K562 (cell line): Measurements from ENCODE around the gene ENG. TPM values are rescaled to one million over a fixed set of nuclear protein-coding genes. Genes with fewer than 3 reads are reported as not detected.

Experiments
- ATAC-seq: fragments of 200-7000 bp; cut with Tn5 transposase; 3 replicates; pipeline ENCODE4 v1.9.1; 2020; ENCODE audit warnings: moderate library complexity
- BruUV-seq: library from RNA; stranded (reverse); fragments of 400-500 nt; replicated peaks from 2 replicates; lab custom pipeline; 2021; lab: Mats Ljungman, UMichigan
- CTCF ChIA-PET: fragments of 300-600 bp; formaldehyde crosslinking; extraction: SDS; loops from one replicate; lab custom pipeline; 2021; ENCODE audit warnings: low intra/inter-chr PET ratio; lab: Yijun Ruan, JAX
- POLR2A ChIA-PET: fragments of 300-600, 350-650 bp; sonication (Branson Sonifier 250); formaldehyde crosslinking; extraction: SDS; loops from one replicate; lab custom pipeline; 2021; ENCODE audit warnings: antibody characterized with exemption, inconsistent platforms; lab: Yijun Ruan, JAX
- DNase-seq, 4 experiments: peaks; one replicate each; pipeline versions ENCODE4 v3.0.0 to v3.0.0-alpha.2; 2011 to 2018; ENCODE audit warnings: low spot score in 3 of 4, mixed read lengths in 3 of 4; ENCODE audit errors: extremely low read depth in 1 of 4
- FAIRE-seq: peaks from 2 replicates; lab custom pipeline; 2011; peaks lifted over from hg19 to GRCh38; lab: Jason Lieb, UNC
- H2AFZ ChIP-seq: 2 replicates; pipeline ENCODE4 v1.6.0; 2011; ENCODE audit warnings: low read depth, low read length, control low read depth, inconsistent platforms
- H3K27ac ChIP-seq: fragments of 200-600 bp; 3 replicates; pipeline ENCODE4 v1.8.0; 2011; ENCODE audit warnings: low read depth, mild to moderate bottlenecking, control low read depth, inconsistent platforms, low read length, moderate library complexity, mixed read lengths; ENCODE audit errors: extremely low read depth
- H3K27me3 ChIP-seq, 2 experiments: fragments of 300-600 bp in 1 of 2; 2 replicates in 1 of 2; 3 replicates in 1 of 2; pipeline versions ENCODE4 v1.6.0 to v1.8.0; 2011; ENCODE audit warnings: inconsistent platforms in 2 of 2, low read length in 2 of 2, mild to moderate bottlenecking in 1 of 2, mixed read lengths in 1 of 2, moderate library complexity in 1 of 2; ENCODE audit not compliant: control insufficient read depth in 2 of 2, insufficient read depth in 2 of 2
- H3K36me3 ChIP-seq: fragments of 300-600 bp; 3 replicates; pipeline ENCODE4 v1.8.0; 2011; ENCODE audit warnings: mild to moderate bottlenecking, low read length, inconsistent platforms; ENCODE audit not compliant: control insufficient read depth, insufficient read depth
- H3K4me1 ChIP-seq, 2 experiments: fragments of 200-600 bp in 1 of 2; replicated peaks in 1 of 2; 2 replicates in 1 of 2; 3 replicates in 1 of 2; pipeline versions ENCODE4 v1.5.1 to v1.8.0; 2011; ENCODE audit warnings: inconsistent platforms in 2 of 2, low read length in 2 of 2, mild to moderate bottlenecking in 1 of 2, mixed read lengths in 1 of 2, moderate library complexity in 1 of 2; ENCODE audit not compliant: control insufficient read depth in 2 of 2, insufficient read depth in 2 of 2
- H3K4me2 ChIP-seq: 2 replicates; pipeline ENCODE4 v1.6.1; 2011; ENCODE audit warnings: low read length, control low read depth, inconsistent platforms, mixed read lengths; ENCODE audit not compliant: insufficient read depth
- H3K4me3 ChIP-seq: fragments of 200-600 bp; sonication (generic), shearing (Covaris generic); 2 replicates; pipeline ENCODE4 v1.5.1; 2016; ENCODE audit warnings: control low read depth, inconsistent platforms
- H3K79me2 ChIP-seq: fragments of 200-600 bp; 3 replicates; pipeline ENCODE4 v1.8.0; 2011; ENCODE audit warnings: low read length, inconsistent platforms; ENCODE audit not compliant: control insufficient read depth, insufficient read depth
- H3K9ac ChIP-seq, 2 experiments: 2 replicates each; pipeline versions ENCODE4 v1.6.0 to v1.6.1; 2011; ENCODE audit warnings: low read depth in 2 of 2, low read length in 2 of 2, control low read depth in 1 of 2, inconsistent platforms in 1 of 2, mild to moderate bottlenecking in 1 of 2, mixed read lengths in 1 of 2; ENCODE audit not compliant: insufficient read depth in 1 of 2
- H3K9me1 ChIP-seq: one replicate; pipeline ENCODE4 v1.6.0; 2011; ENCODE audit warnings: inconsistent platforms, mild to moderate bottlenecking, low read length, moderate library complexity; ENCODE audit not compliant: control insufficient read depth, insufficient read depth
- H3K9me3 ChIP-seq: replicated peaks from 2 replicates; pipeline ENCODE4 v1.5.1; 2011; ENCODE audit warnings: low read depth, low read length, inconsistent platforms; ENCODE audit not compliant: control insufficient read depth, insufficient read depth
- H4K20me1 ChIP-seq: replicated peaks from 2 replicates; pipeline ENCODE4 v1.6.1; 2011; ENCODE audit warnings: low read length, inconsistent platforms, mixed read lengths; ENCODE audit not compliant: control insufficient read depth, insufficient read depth
- ARID3B ChIP-seq: fragments of 250-450 bp; sonication (Bioruptor Pico); IDR thresholded peaks from 2 replicates; pipeline ENCODE4 v1.4.0; 2020; ENCODE audit warnings: borderline replicate concordance
- HES1 ChIP-seq: fragments of 450-650 bp; IDR thresholded peaks from 2 replicates; pipeline ENCODE4 v1.6.1; 2016; ENCODE audit warnings: low read depth, mild to moderate bottlenecking, moderate library complexity
- KHSRP ChIP-seq: fragments of 450-650 bp; IDR thresholded peaks from 2 replicates; pipeline ENCODE4 v1.6.1; 2017
- PRDM10 ChIP-seq: fragments of 450-650 bp; IDR thresholded peaks from 2 replicates; pipeline ENCODE4 v1.6.1; 2018; ENCODE audit not compliant: partially characterized antibody
- WGBS: fragments of 100-300 bp; shearing (Covaris generic); methylation state at CpG from one replicate; pipeline ENCODE4 v1.1.6; 2016; ENCODE audit warnings: low coverage, mixed read lengths; ENCODE audit not compliant: insufficient coverage; ENCODE audit errors: missing lambda C conversion rate; 5-methylcytosine and 5-hydroxymethylcytosine counted together
- in situ Hi-C: fragments of 300-500 bp; cut with MboI; formaldehyde crosslinking; loops from 4 replicates; pipeline ENCODE4 v1.15.0; 2018; ENCODE audit warnings: inconsistent platforms, mixed read lengths
- intact Hi-C: fragments of 100-400 bp; cut with micrococcal nuclease; formaldehyde crosslinking; loops from 2 replicates; pipeline ENCODE4 v1.14.2; 2022
- polyA plus RNA-seq, 8 experiments: library from polyadenylated mRNA; depleted of rRNA in 4 of 8; stranded (reverse) in 5 of 8; unstranded in 3 of 8; fragments of >200 nt; fragmentation: Nextera tagmentation in 2 of 8; fragmentation: Illumina TruSeq in 1 of 8; extraction: Ambion mirVana in 2 of 8; extraction: Trizol in 1 of 8; gene quantifications; 2 replicates each; pipeline versions ENCODE4 v1.2.1 to v1.2.3, GENCODE V29; 2011 to 2014; ENCODE audit warnings: inconsistent platforms in 1 of 8, missing spikeins in 1 of 8
- total RNA-seq, 7 experiments: library from RNA; depleted of rRNA in 6 of 7; stranded (reverse); fragments of >200 nt in 6 of 7; fragmentation: Illumina TruSeq in 2 of 7; extraction: Trizol in 2 of 7; gene quantifications; 2 replicates each; pipeline versions ENCODE4 v1.2.1 to v1.2.3, GENCODE V29; 2011 to 2021; ENCODE audit warnings: low replicate concordance in 1 of 7
- TF ChIP-seq, protein P1 (sequence below): IDR thresholded peaks from 2 replicates; pipeline ENCODE4 v1.6.1; 2016; ENCODE audit warnings: missing genetic modification characterization, missing compliant biosample characterization

The ENG gene
- total and polyA plus RNA-seq, 9 of the 15 experiments (the other 6 are each of a cell fraction or from before 2014, with no cell fraction given): 0.04 to 0.40 (median 0.14) TPM; not detected in 1

GRCh38 chr9:127855522-127855921 lies 1.1 kb upstream of the ENG start:
- POLR2A ChIA-PET: interaction anchor here (0.6 to 1.6 kb wide), 2 partner anchors 14 to 15 kb away, joined by 4 to 5 read pairs; no protein-coding TSS in a partner anchor
- in situ Hi-C loops: no loop called here
- Histone ChIP-seq H4K20me1 (no peaks in the 10 kb centered on the region), H3K9me3 (no peaks in the 10 kb centered on the region; the same call in 1 of the 2 replicates), H3K4me1 (peaks cover 30 to 55% of the 10 kb centered on the region in 2 experiments), H3K27ac (no peak overlapping the region), H3K9me1 (peaks cover under 1% of the 10 kb centered on the region), H3K4me3 (no peak overlapping the region), H3K27me3 (no peaks in the 10 kb centered on the region), H3K4me2 (no peak overlapping the region), H3K9ac (peak overlapping the region in 1 of 2 experiments; percentile 72; a peak in 1 of 4 replicates), H3K79me2 (no peaks in the 10 kb centered on the region), H2AFZ (no peak overlapping the region), H3K36me3 (no peaks in the 10 kb centered on the region)
- 79% methylated on average over 5 of the region's 5 CpGs for WGBS
- ATAC-seq: no peak
- intact Hi-C loops: no loop called here
- no peak for FAIRE-seq
- BruUV-seq: no TSS peak
- TF ChIP-seq KHSRP (no peak), PRDM10 (peak; percentile 81), HES1 (no peak), ARID3B (CRISPR knock-in tag) (no peak)
- TF ChIP-seq, protein P1, sequence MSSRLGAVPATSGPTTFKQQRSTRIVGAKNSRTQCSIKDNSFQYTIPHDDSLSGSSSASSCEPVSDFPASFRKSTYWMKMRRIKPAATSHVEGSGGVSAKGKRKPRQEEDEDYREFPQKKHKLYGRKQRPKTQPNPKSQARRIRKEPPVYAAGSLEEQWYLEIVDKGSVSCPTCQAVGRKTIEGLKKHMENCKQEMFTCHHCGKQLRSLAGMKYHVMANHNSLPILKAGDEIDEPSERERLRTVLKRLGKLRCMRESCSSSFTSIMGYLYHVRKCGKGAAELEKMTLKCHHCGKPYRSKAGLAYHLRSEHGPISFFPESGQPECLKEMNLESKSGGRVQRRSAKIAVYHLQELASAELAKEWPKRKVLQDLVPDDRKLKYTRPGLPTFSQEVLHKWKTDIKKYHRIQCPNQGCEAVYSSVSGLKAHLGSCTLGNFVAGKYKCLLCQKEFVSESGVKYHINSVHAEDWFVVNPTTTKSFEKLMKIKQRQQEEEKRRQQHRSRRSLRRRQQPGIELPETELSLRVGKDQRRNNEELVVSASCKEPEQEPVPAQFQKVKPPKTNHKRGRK (tag): no peak
- CTCF ChIA-PET: no interaction called here
- DNase-seq: no peak
